ENCODE measurements around the gene LRCH1. TPM values are rescaled to one million over a fixed set of nuclear protein-coding genes. Genes with fewer than 3 reads are reported as not detected.

Gene LRCH1
- total and polyA plus RNA-seq, 7 donors, result 1.7 to 7.9 (median 4.1) TPM

- H3K36me3 ChIP-seq (ENCODE audit: insufficient read depth in 1 of 2, low read depth in 1 of 2), result no peaks in the 10 kb centered on the region
- no peaks in the 10 kb centered on the region for H3K4me1 ChIP-seq
- no peaks in the 10 kb centered on the region for H3K9me3 ChIP-seq
- 16 to 29% (median 22%) methylated on average over 22 of the region's 22 CpGs for WGBS, 3 donors
- DNase-seq, result peak; percentile 78 to 90
- no peaks in the 10 kb centered on the region for H3K27me3 ChIP-seq (ENCODE audit: insufficient read depth in 3 of 3, low read length in 2 of 3)
- peak overlapping the region; percentile 92 for H3K4me3 ChIP-seq
- no peak overlapping the region for H3K27ac ChIP-seq
- peak; percentile 73 to 81 (median 76) for ATAC-seq
- TF ChIP-seq, protein P1, sequence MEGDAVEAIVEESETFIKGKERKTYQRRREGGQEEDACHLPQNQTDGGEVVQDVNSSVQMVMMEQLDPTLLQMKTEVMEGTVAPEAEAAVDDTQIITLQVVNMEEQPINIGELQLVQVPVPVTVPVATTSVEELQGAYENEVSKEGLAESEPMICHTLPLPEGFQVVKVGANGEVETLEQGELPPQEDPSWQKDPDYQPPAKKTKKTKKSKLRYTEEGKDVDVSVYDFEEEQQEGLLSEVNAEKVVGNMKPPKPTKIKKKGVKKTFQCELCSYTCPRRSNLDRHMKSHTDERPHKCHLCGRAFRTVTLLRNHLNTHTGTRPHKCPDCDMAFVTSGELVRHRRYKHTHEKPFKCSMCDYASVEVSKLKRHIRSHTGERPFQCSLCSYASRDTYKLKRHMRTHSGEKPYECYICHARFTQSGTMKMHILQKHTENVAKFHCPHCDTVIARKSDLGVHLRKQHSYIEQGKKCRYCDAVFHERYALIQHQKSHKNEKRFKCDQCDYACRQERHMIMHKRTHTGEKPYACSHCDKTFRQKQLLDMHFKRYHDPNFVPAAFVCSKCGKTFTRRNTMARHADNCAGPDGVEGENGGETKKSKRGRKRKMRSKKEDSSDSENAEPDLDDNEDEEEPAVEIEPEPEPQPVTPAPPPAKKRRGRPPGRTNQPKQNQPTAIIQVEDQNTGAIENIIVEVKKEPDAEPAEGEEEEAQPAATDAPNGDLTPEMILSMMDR (IDR thresholded peaks at IDR 0.05), result peak; percentile 89
- intact Hi-C loops (cut with DNase I), result loop anchor here (2.0 to 5.0 kb wide), 3 partner anchors 57 to 167 kb away; no protein-coding TSS in a partner anchor
Observed at GRCh38 chr13:46551410-46552302, 1.3 kb upstream of the LRCH1 start.

DNA sequence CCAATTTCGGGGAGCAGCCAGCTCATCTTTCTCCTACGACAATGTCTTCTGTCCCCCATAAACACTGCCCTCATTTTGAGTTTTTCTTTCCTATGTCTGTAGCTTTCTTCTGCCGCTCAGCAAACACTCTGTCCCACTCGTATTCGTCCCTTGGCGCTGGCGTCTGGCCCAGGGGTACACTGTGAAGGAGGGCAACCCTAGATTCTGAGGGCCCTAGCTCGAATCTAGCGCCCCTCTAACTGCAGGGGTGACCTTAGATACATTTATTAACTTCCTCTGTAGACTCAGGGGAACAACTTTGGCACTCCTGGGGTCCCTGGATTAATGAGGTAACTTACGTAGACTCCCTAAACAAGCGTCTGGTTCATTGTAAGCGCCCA lies 677 bp upstream of the LRCH1 start:
- TF ChIP-seq, protein P1 (IDR thresholded peaks at IDR 0.05), result no peak
- no peak for DNase-seq
- H3K27me3 ChIP-seq (ENCODE audit: insufficient read depth in 3 of 3, low read length in 2 of 3), result no peaks in the 10 kb centered on the region
- H3K9me3 ChIP-seq, result no peaks in the 10 kb centered on the region
- ATAC-seq, result no peak
- peak overlapping the region; percentile 84 for H3K27ac ChIP-seq
- no peaks in the 10 kb centered on the region for H3K36me3 ChIP-seq (ENCODE audit: insufficient read depth in 1 of 2, low read depth in 1 of 2)
- no peaks in the 10 kb centered on the region for H3K4me1 ChIP-seq
- intact Hi-C loops (cut with DNase I), result loop anchor here (2.0 to 5.0 kb wide), 3 partner anchors 57 to 167 kb away; no protein-coding TSS in a partner anchor
- WGBS, 3 donors, result 6 to 19% (median 9%) methylated on average over 12 of the region's 12 CpGs
- peak overlapping the region; percentile 92 for H3K4me3 ChIP-seq

DNA sequence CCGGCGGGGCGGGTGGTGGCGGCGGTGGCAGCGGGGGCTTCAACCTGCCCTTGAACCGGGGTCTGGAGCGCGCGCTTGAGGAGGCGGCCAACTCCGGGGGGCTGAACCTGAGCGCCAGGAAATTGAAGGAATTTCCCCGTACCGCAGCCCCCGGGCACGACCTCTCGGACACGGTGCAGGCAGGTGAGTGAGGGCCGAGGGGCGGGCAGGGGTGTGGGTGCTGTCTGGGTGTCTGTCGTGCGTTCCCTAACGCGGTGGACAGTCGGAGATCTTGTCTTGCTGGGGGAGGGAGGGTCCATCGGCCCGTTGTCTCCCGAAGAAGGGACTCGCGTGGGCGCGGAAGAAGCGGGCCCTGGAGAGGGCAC lies 533 bp downstream of the LRCH1 start:
- Histone ChIP-seq H3K9me3 (no peaks in the 10 kb centered on the region), H3K4me3 (peak overlapping the region; percentile 92), H3K36me3 (ENCODE audit: insufficient read depth in 1 of 2, low read depth in 1 of 2) (no peaks in the 10 kb centered on the region), H3K27me3 (ENCODE audit: insufficient read depth in 3 of 3, low read length in 2 of 3) (no peaks in the 10 kb centered on the region), H3K27ac (peak overlapping the region; percentile 84), H3K4me1 (no peaks in the 10 kb centered on the region)
- ATAC-seq (peak in 3 of 4 donors; percentile 5 to 25 (median 15)), DNase-seq (no peak)
- TF ChIP-seq, protein P1 (IDR thresholded peaks at IDR 0.05), result no peak
- intact Hi-C loops (cut with DNase I), result loop anchor here (2.0 to 5.0 kb wide), 3 partner anchors 59 to 165 kb away; no protein-coding TSS in a partner anchor
- 0% methylated on average over 25 to 34 of the region's 34 CpGs for WGBS, 3 donors

DNA sequence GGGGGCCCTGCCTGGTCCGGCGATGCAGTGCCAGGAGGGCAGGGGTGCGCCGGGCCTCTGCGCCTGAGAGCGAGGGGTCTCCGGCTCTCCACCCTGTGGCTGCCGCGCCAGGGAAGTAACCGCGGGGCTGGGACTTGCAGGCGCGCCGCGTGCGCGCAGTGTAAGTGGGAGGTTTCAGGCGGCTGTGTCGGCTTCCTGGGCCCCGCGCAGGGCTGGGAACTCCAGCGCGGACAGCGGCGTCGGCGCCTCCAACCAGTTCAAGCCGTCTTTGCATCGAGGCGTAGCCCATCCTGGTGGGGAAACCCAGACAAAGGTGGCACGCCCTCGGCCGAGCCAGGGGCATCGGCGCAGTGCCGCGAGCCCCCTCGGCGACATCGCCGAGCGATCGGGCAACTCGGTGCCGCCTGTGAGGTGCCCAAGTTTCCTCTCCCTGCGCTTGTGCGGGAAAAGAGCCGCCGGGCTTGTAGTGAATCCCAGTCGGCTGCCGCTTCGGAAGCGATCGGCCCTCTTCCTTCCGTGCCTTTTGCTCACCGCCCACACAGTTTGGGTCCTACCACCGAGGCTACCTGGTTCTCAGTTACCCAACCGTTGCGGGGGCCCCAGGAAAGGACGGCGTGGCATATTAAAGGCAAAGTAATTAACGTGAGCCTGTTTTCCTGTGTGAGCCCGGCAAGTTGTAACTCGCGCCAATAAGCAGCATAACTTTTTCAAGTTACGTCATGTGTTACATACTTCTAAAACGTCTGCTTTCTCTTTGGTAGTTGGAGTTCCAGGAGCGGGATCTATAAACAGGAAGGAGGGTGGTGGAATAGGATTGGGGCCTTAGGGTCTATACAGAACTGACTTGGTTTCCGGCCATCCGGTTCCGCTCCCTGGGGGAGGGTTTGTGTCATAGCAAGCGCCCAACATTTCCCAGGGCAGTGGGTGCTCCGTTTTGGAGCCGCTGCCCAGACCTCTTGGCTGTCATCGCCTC lies 1.2 kb downstream of the LRCH1 start:
- TF ChIP-seq, protein P1 (IDR thresholded peaks at IDR 0.05), result peak; percentile 14
- Histone ChIP-seq H3K4me1 (no peaks in the 10 kb centered on the region), H3K36me3 (ENCODE audit: insufficient read depth in 1 of 2, low read depth in 1 of 2) (no peaks in the 10 kb centered on the region), H3K27me3 (ENCODE audit: insufficient read depth in 3 of 3, low read length in 2 of 3) (no peaks in the 10 kb centered on the region), H3K27ac (peak overlapping the region; percentile 84), H3K4me3 (peak overlapping the region; percentile 92), H3K9me3 (no peaks in the 10 kb centered on the region)
- intact Hi-C loops (cut with DNase I), result loop anchor here (2.0 to 5.0 kb wide), 3 partner anchors 59 to 165 kb away; no protein-coding TSS in a partner anchor
- peak; percentile 53 to 74 (median 62) for ATAC-seq
- 1 to 3% (median 3%) methylated on average over 66 to 75 of the region's 75 CpGs for WGBS, 3 donors
- DNase-seq, result peak; percentile 63 to 76

All from psoas muscle (tissue), 8 donors.